CD14-positive monocyte (primary cell): Measurements from ENCODE around the gene NPPA. TPM values are rescaled to one million over a fixed set of nuclear protein-coding genes. Genes with fewer than 3 reads are reported as not detected.

ENCODE experiments used
- DNase-seq, 3 donors: peaks; one replicate each; pipeline ENCODE4 v3.0.0-alpha.2; 2011 to 2022
- H2AFZ ChIP-seq: 2 replicates; pipeline ENCODE4 v1.6.0; 2012; ENCODE audit warnings: mild to moderate bottlenecking, low read depth, low read length, inconsistent platforms; ENCODE audit not compliant: insufficient read depth, poor library complexity, severe bottlenecking
- H3K27ac ChIP-seq, 2 donors: 1 replicate in 1 of 2; 2 replicates in 1 of 2; pipeline ENCODE4 v1.5.1; 2012 to 2013; ENCODE audit warnings: low read length in 2 of 2, control low read depth in 1 of 2, inconsistent platforms in 1 of 2, low read depth in 1 of 2, mild to moderate bottlenecking in 1 of 2
- H3K27me3 ChIP-seq, 2 donors: one replicate each; pipeline versions ENCODE4 v1.6.0 to v1.6.1; 2011 to 2013; ENCODE audit warnings: low read length in 2 of 2; ENCODE audit not compliant: control insufficient read depth in 2 of 2, insufficient read depth in 2 of 2
- H3K36me3 ChIP-seq, 2 donors: replicated peaks in 1 of 2; 1 replicate in 1 of 2; 2 replicates in 1 of 2; pipeline versions ENCODE4 v1.5.1 to v1.6.1; 2012 to 2013; ENCODE audit warnings: low read length in 2 of 2, control low read depth in 1 of 2, inconsistent platforms in 1 of 2, mild to moderate bottlenecking in 1 of 2; ENCODE audit not compliant: insufficient read depth in 2 of 2, control insufficient read depth in 1 of 2
- H3K4me1 ChIP-seq, 2 donors: 1 replicate in 1 of 2; 2 replicates in 1 of 2; pipeline versions ENCODE4 v1.5.1 to v1.6.1; 2012 to 2013; ENCODE audit warnings: low read length in 2 of 2, control low read depth in 1 of 2, inconsistent platforms in 1 of 2, mild to moderate bottlenecking in 1 of 2, moderate library complexity in 1 of 2; ENCODE audit not compliant: insufficient read depth in 2 of 2, control insufficient read depth in 1 of 2
- H3K4me2 ChIP-seq: replicated peaks from 2 replicates; pipeline ENCODE3; 2012; ENCODE audit warnings: low read length, moderate library complexity, mild to moderate bottlenecking; ENCODE audit not compliant: poor library complexity, severe bottlenecking; ENCODE audit errors: extremely low read depth
- H3K4me3 ChIP-seq, 3 experiments: fragments of 200-600 bp in 1 of 3; sonication (generic) in 1 of 3; replicated peaks in 1 of 3; 1 replicate in 2 of 3; 2 replicates in 1 of 3; pipeline ENCODE4 v1.5.1; 2011 to 2013; ENCODE audit warnings: low read length in 3 of 3, mild to moderate bottlenecking in 3 of 3, control low read depth in 2 of 3, low read depth in 2 of 3, inconsistent platforms in 1 of 3, moderate library complexity in 1 of 3
- H3K79me2 ChIP-seq: 2 replicates; pipeline ENCODE4 v1.6.0; 2012; ENCODE audit warnings: mild to moderate bottlenecking, control low read depth, inconsistent platforms, low read length, moderate library complexity; ENCODE audit not compliant: insufficient read depth
- H3K9ac ChIP-seq: 2 replicates; pipeline ENCODE4 v1.6.0; 2017; ENCODE audit warnings: low read length, mild to moderate bottlenecking; ENCODE audit not compliant: insufficient read depth, poor library complexity, severe bottlenecking
- H3K9me3 ChIP-seq, 2 donors: replicated peaks in 1 of 2; 1 replicate in 1 of 2; 2 replicates in 1 of 2; pipeline versions ENCODE4 v1.5.1 to v1.6.1; 2012 to 2013; ENCODE audit warnings: low read length in 2 of 2, control low read depth in 1 of 2; ENCODE audit not compliant: control insufficient read depth in 1 of 2, insufficient read depth in 1 of 2
- H4K20me1 ChIP-seq: 2 replicates; pipeline ENCODE4 v1.6.0; 2012; ENCODE audit warnings: mild to moderate bottlenecking, low read length, control low read depth, moderate library complexity; ENCODE audit not compliant: insufficient read depth
- H3K27ac Mint-ChIP-seq, 7 donors: one replicate each; pipeline ENCODE4 v1.8.0; 2020; ENCODE audit warnings: mild to moderate bottlenecking in 7 of 7, mixed read lengths in 7 of 7, moderate library complexity in 6 of 7, inconsistent platforms in 2 of 7
- H3K27me3 Mint-ChIP-seq, 3 donors: one replicate each; pipeline ENCODE4 v1.8.0; 2021 to 2022; ENCODE audit warnings: low read depth in 3 of 3, mild to moderate bottlenecking in 3 of 3, mixed read lengths in 3 of 3, moderate library complexity in 3 of 3, inconsistent platforms in 1 of 3
- H3K36me3 Mint-ChIP-seq, 2 donors: one replicate each; pipeline ENCODE4 v1.8.0; 2020; ENCODE audit warnings: mixed read lengths in 2 of 2, inconsistent platforms in 1 of 2, mild to moderate bottlenecking in 1 of 2
- H3K4me1 Mint-ChIP-seq: one replicate; pipeline ENCODE4 v1.8.0; 2020; ENCODE audit warnings: mild to moderate bottlenecking, mixed read lengths
- H3K4me3 Mint-ChIP-seq, 2 donors: one replicate each; pipeline ENCODE4 v1.8.0; 2020; ENCODE audit warnings: mild to moderate bottlenecking in 2 of 2, mixed read lengths in 2 of 2, moderate library complexity in 1 of 2
- H3K9me3 Mint-ChIP-seq, 7 donors: one replicate each; pipeline ENCODE4 v1.8.0; 2020 to 2022; ENCODE audit warnings: mixed read lengths in 7 of 7, mild to moderate bottlenecking in 6 of 7, moderate library complexity in 6 of 7, inconsistent platforms in 2 of 7
- CTCF ChIP-seq: fragments of 200-600 bp; IDR thresholded peaks from one replicate; pipeline ENCODE4 v1.8.0; 2022; ENCODE audit warnings: antibody characterized with exemption, mild to moderate bottlenecking
- WGBS: methylation state at CpG from one replicate; pipeline ENCODE4 v1.1.5; 2013; ENCODE audit warnings: missing lambda C conversion rate; ENCODE audit not compliant: insufficient coverage; 5-methylcytosine and 5-hydroxymethylcytosine counted together
- intact Hi-C, 2 donors: fragments of 100-400 bp; cut with micrococcal nuclease; formaldehyde crosslinking; loops; one replicate each; pipeline versions ENCODE4 v1.15.0 to v1.15.1; 2023
- polyA plus RNA-seq, 3 donors: library from polyadenylated mRNA; depleted of rRNA in 1 of 3; unstranded in 2 of 3; stranded (reverse) in 1 of 3; fragments of 300-500 nt in 2 of 3; fragments of >200 nt in 1 of 3; fragmentation: Illumina TruSeq in 2 of 3; gene quantifications; 1 replicate in 2 of 3; 2 replicates in 1 of 3; pipeline ENCODE4 v1.2.3, GENCODE V29; 2012 to 2021

The NPPA gene
- polyA plus RNA-seq, 3 donors, result not detected

GRCh38 chr1:11885916-11886315, 38.3 kb upstream of the NPPA start:
- H3K36me3 Mint-ChIP-seq, result no peaks in the 10 kb centered on the region
- intact Hi-C loops, result no loop called here
- WGBS, result 91% methylated on average over 5 of the region's 6 CpGs
- no peaks in the 10 kb centered on the region for H3K27me3 ChIP-seq
- peaks cover 0 to 2% (median 2%) of the 10 kb centered on the region in 3 donors for H3K27me3 Mint-ChIP-seq
- DNase-seq, result no peak
- no peak overlapping the region for H3K9ac ChIP-seq
- TF ChIP-seq CTCF, result no peak
- no peaks in the 10 kb centered on the region for H4K20me1 ChIP-seq
- peaks cover 7% of the 10 kb centered on the region for H3K4me1 Mint-ChIP-seq
- H3K27ac ChIP-seq, result no peak overlapping the region
- H3K9me3 ChIP-seq, result no peaks in the 10 kb centered on the region
- no peak overlapping the region for H3K4me3 Mint-ChIP-seq
- no peak overlapping the region for H3K4me3 ChIP-seq
- no peak overlapping the region for H2AFZ ChIP-seq
- no peaks in the 10 kb centered on the region for H3K79me2 ChIP-seq
- peaks cover 0 to 2% (median 0%) of the 10 kb centered on the region in 7 donors for H3K9me3 Mint-ChIP-seq
- no peak overlapping the region for H3K27ac Mint-ChIP-seq
- peaks cover 0 to 7% of the 10 kb centered on the region in 2 donors for H3K4me1 ChIP-seq
- no peaks in the 10 kb centered on the region for H3K36me3 ChIP-seq
- H3K4me2 ChIP-seq, result no peak overlapping the region

- H3K27me3 ChIP-seq, result no peaks in the 10 kb centered on the region
- peaks cover 0 to 7% of the 10 kb centered on the region in 2 donors for H3K4me1 ChIP-seq
- H2AFZ ChIP-seq, result peak overlapping the region; percentile 72
- H3K27me3 Mint-ChIP-seq, result peaks cover 0 to 2% (median 0%) of the 10 kb centered on the region in 3 donors
- peak overlapping the region; percentile 27 to 55 for H3K4me3 Mint-ChIP-seq
- H3K36me3 Mint-ChIP-seq, result no peaks in the 10 kb centered on the region
- H3K27ac Mint-ChIP-seq, result no peak overlapping the region
- no peak for DNase-seq
- H3K9ac ChIP-seq, result no peak overlapping the region
- peaks cover 7% of the 10 kb centered on the region for H3K4me1 Mint-ChIP-seq
- H3K27ac ChIP-seq, result no peak overlapping the region
- no peaks in the 10 kb centered on the region for H3K79me2 ChIP-seq
- intact Hi-C loops, result no loop called here
- TF ChIP-seq CTCF, result no peak
- H3K4me3 ChIP-seq, result no peak overlapping the region
- H4K20me1 ChIP-seq, result no peaks in the 10 kb centered on the region
- no peaks in the 10 kb centered on the region for H3K9me3 Mint-ChIP-seq
- no peaks in the 10 kb centered on the region for H3K9me3 ChIP-seq
- no peaks in the 10 kb centered on the region for H3K36me3 ChIP-seq
- peak overlapping the region; percentile 4 for H3K4me2 ChIP-seq
- WGBS, result 63% methylated on average over 8 of the region's 13 CpGs
These were observed 35.4 kb upstream of the NPPA start for GRCh38 chr1:11882814-11883538.
